Kidney (tissue), 14 donors: Measurements from ENCODE around the gene TBL3. TPM values are rescaled to one million over a fixed set of nuclear protein-coding genes. Genes with fewer than 3 reads are reported as not detected.

Experiments used
- DNase-seq, 5 donors: peaks; one replicate each; pipeline ENCODE4 v3.0.0-alpha.2; 2013 to 2020
- FAIRE-seq: peaks from 2 replicates; lab custom pipeline; 2012; peaks lifted over from hg19 to GRCh38; lab: Jason Lieb, UNC
- H3K27ac ChIP-seq, 2 donors: one replicate each; pipeline ENCODE4 v1.7.0; 2013; ENCODE audit warnings: low read depth in 2 of 2, low read length in 2 of 2, inconsistent platforms in 1 of 2
- H3K27me3 ChIP-seq: one replicate; pipeline ENCODE4 v1.7.1; 2013; ENCODE audit warnings: low read length, inconsistent platforms; ENCODE audit not compliant: control insufficient read depth, insufficient read depth
- H3K36me3 ChIP-seq, 3 donors: one replicate each; pipeline versions ENCODE4 v1.7.0 to v1.7.1; 2013; ENCODE audit warnings: low read length in 3 of 3, control low read depth in 1 of 3, inconsistent platforms in 1 of 3; ENCODE audit not compliant: insufficient read depth in 3 of 3, control insufficient read depth in 2 of 3
- H3K4me1 ChIP-seq, 3 donors: one replicate each; pipeline versions ENCODE4 v1.7.0 to v1.7.1; 2013; ENCODE audit warnings: low read length in 3 of 3, inconsistent platforms in 1 of 3, low read depth in 1 of 3; ENCODE audit not compliant: control insufficient read depth in 2 of 3, insufficient read depth in 2 of 3
- H3K4me3 ChIP-seq, 3 donors: one replicate each; pipeline versions ENCODE4 v1.7.0 to v1.8.1; 2013; ENCODE audit warnings: low read length in 3 of 3, control low read depth in 1 of 3, inconsistent platforms in 1 of 3
- H3K9ac ChIP-seq, 3 donors: one replicate each; pipeline versions ENCODE4 v1.7.0 to v1.7.1; 2013; ENCODE audit warnings: low read length in 3 of 3, control low read depth in 1 of 3, inconsistent platforms in 1 of 3
- H3K9me3 ChIP-seq, 3 donors: one replicate each; pipeline versions ENCODE4 v1.7.0 to v1.7.1; 2013; ENCODE audit warnings: low read length in 3 of 3, control low read depth in 1 of 3, inconsistent platforms in 1 of 3; ENCODE audit not compliant: control insufficient read depth in 2 of 3, insufficient read depth in 1 of 3
- intact Hi-C: fragments of 100-400 bp; cut with DNase I; formaldehyde crosslinking; loops from one replicate; pipeline ENCODE4 v1.11.1; 2022
- polyA plus RNA-seq: library from polyadenylated mRNA; stranded (reverse); fragments of 350-450 nt; fragmentation: Illumina TruSeq; extraction: RNeasy Lipid Tissue Mini Kit (QIAGEN cat#74804); gene quantifications from one replicate; pipeline ENCODE4 v1.2.3, GENCODE V29; 2014; ENCODE audit warnings: low read depth, low replicate concordance; ENCODE audit not compliant: insufficient read depth
- total RNA-seq: library from RNA; stranded (reverse); fragmentation: NEBNext Ultra II Directional; extraction: Animal tissue kit (Norgen Biotek cat#: 25700); gene quantifications from one replicate; pipeline ENCODE4 v1.2.1, GENCODE V29; 2021
- TF ChIP-seq, protein P1 (sequence below): IDR thresholded peaks from 3 replicates; pipeline ENCODE4 v1.5.1; 2012; ENCODE audit warnings: mild to moderate bottlenecking, moderate library complexity, borderline replicate concordance; ENCODE audit not compliant: insufficient read depth; ENCODE audit errors: extremely low read depth
- donor health status: control.
- donor health status: control.
- donor health status: control.
- donor health status: control.
- donor health status: control.
- donor health status: DM: yes; HTN: yes; CAD: no.
- donor health status: Normal renal cell carcinoma (clear cell type).

The TBL3 gene
- total and polyA plus RNA-seq, 2 donors from 2014 or later: 33.3 to 38.5 TPM

DNA sequence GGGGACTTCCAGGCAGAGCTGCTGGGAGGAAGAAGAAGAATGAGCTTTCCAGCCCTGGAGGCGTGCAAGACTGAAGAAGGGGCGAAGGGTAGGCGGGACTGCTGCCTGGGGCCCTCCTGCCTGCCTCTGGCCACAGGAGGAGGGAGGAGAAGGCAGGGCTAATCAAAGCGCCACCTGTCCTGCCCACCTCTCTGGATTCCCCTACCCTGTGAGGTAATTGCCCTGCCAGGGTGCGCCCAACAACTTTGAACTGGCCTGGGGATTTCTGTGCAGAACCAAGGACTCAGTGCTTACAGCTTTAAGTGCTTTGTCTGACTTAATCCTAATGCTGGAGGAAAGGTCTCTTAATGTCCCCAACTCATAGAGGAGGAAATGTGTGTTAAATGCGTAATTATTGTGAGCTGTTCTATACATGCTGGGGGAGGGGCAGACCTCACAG lies 9.6 kb downstream of the TBL3 start, which contains the start of gene NOXO1:
Gene NOXO1 (minus strand): TSS at position 72 of the 439 bp plus-strand sequence. CDS start 290 bp downstream, outside the sequence.
- FAIRE-seq: no peak
- no peaks in the 10 kb centered on the region for H3K9me3 ChIP-seq
- H3K9ac ChIP-seq: no peak within 1 kb of the TSS
- peaks cover 0 to 18% (median 8%) of the 10 kb centered on the region in 3 donors for H3K4me1 ChIP-seq
- TF ChIP-seq, protein P1, sequence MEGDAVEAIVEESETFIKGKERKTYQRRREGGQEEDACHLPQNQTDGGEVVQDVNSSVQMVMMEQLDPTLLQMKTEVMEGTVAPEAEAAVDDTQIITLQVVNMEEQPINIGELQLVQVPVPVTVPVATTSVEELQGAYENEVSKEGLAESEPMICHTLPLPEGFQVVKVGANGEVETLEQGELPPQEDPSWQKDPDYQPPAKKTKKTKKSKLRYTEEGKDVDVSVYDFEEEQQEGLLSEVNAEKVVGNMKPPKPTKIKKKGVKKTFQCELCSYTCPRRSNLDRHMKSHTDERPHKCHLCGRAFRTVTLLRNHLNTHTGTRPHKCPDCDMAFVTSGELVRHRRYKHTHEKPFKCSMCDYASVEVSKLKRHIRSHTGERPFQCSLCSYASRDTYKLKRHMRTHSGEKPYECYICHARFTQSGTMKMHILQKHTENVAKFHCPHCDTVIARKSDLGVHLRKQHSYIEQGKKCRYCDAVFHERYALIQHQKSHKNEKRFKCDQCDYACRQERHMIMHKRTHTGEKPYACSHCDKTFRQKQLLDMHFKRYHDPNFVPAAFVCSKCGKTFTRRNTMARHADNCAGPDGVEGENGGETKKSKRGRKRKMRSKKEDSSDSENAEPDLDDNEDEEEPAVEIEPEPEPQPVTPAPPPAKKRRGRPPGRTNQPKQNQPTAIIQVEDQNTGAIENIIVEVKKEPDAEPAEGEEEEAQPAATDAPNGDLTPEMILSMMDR: no peak
- H3K27ac ChIP-seq: no peak within 1 kb of the TSS
- no peak for DNase-seq
- H3K4me3 ChIP-seq: no peak within 1 kb of the TSS
- H3K36me3 ChIP-seq: peaks cover 0 to 12% (median 10%) of the 10 kb centered on the region in 3 donors
- intact Hi-C loops: no loop called here
- H3K27me3 ChIP-seq: peaks cover 34% of the 10 kb centered on the region

DNA sequence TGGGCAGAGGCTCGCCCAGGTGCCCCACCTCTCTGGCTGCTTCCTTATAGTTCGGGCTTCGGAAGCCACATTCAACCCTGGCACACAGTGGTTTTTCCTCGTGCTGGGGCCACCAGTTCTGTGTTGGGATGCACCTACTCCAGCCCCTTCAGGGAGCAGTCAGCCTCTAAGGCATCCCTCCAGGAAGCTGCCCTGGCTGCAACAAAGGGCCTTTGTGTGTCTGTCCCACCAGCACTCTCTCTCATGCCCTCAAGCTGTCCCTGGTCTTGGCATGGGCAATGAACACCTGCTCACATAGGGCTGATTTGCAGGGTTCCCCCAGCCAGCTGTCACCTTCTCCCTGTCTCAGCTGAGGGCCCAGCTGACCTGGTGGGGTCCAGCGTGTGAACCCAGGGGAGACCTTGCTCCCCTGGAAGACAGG lies 10.2 kb downstream of the TBL3 start:
- Histone ChIP-seq H3K27ac (no peak overlapping the region), H3K36me3 (peaks cover 0 to 13% (median 8%) of the 10 kb centered on the region in 3 donors), H3K27me3 (peaks cover 34% of the 10 kb centered on the region), H3K9ac (no peak overlapping the region), H3K4me1 (peaks cover 0 to 18% (median 8%) of the 10 kb centered on the region in 3 donors), H3K9me3 (no peaks in the 10 kb centered on the region), H3K4me3 (no peak overlapping the region)
- TF ChIP-seq, protein P1: no peak
- DNase-seq: peak in 1 of 5 donors; percentile 8
- no peak for FAIRE-seq
- intact Hi-C loops: no loop called here

DNA sequence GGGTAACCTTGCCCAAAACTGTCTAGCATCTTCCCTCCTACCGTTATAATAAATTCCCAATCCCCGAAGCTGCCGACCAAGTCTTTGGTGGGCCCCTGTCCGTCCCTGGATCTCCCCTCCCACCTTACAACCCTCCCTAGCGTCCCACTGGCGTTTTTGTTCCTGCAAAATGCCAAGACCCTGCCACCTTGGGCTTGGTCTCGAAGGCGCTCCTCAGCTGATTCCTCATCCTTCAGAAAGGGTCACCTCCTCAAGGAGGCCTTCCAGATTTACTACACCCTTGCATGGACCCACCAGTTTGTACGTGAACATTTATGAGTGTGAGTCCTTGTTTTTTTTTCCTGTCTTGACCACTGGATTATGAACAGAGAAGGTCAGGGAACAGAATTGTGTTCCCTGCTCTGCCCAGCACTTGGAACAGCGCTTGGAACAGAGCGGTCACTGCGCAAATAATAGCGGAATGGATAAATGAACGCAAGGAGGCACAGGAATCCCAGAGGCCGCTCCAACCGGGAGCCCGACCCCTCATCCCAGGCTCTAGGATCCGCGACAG lies 11.2 kb downstream of the TBL3 start:
- peak overlapping the region in 2 of 3 donors; percentile 49 to 66 for H3K4me3 ChIP-seq
- peaks cover 0 to 18% (median 8%) of the 10 kb centered on the region in 3 donors for H3K4me1 ChIP-seq
- DNase-seq: no peak
- no peak overlapping the region for H3K9ac ChIP-seq
- H3K27ac ChIP-seq: no peak overlapping the region
- peaks cover 34% of the 10 kb centered on the region for H3K27me3 ChIP-seq
- no peaks in the 10 kb centered on the region for H3K9me3 ChIP-seq
- TF ChIP-seq, protein P1: no peak
- H3K36me3 ChIP-seq: peaks cover 0 to 12% (median 8%) of the 10 kb centered on the region in 3 donors
- FAIRE-seq: no peak
- intact Hi-C loops: no loop called here
